Measurements from ENCODE around the gene FCRL1. TPM values are rescaled to one million over a fixed set of nuclear protein-coding genes. Genes with fewer than 3 reads are reported as not detected.

FCRL1 gene
- total and polyA plus RNA-seq, 2 of the 13 experiments (the other 11 are each of a cell fraction or from before 2014, with no cell fraction given) = not detected

DNA sequence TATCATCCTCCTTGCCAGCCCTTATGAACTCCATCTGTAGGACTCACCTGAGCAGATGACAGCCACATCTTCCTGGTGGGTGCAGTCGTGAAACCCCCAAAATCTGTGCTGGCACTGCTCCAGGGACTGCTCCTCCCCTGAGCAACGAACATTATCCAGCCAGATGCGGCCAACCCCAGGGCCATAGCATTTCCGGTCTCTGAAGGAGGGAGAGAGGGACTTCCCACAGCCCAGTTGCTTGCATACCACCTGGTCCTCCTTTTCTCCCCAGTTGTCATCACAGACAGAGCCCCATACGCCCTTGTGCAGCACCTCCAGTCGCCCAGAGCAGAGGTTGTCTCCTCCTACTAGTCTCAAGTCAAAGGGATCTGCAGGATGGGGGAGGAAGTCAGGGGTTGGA, 13.2 kb upstream of the FCRL1 start (continued):
- TF ChIP-seq, protein P1, sequence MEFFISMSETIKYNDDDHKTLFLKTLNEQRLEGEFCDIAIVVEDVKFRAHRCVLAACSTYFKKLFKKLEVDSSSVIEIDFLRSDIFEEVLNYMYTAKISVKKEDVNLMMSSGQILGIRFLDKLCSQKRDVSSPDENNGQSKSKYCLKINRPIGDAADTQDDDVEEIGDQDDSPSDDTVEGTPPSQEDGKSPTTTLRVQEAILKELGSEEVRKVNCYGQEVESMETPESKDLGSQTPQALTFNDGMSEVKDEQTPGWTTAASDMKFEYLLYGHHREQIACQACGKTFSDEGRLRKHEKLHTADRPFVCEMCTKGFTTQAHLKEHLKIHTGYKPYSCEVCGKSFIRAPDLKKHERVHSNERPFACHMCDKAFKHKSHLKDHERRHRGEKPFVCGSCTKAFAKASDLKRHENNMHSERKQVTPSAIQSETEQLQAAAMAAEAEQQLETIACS (CRISPR knock-in tag; IDR thresholded peaks at IDR 0.05) = no peak
- TF ChIP-seq PITX1 (CRISPR knock-in tag; IDR thresholded peaks at IDR 0.05) = no peak

DNA sequence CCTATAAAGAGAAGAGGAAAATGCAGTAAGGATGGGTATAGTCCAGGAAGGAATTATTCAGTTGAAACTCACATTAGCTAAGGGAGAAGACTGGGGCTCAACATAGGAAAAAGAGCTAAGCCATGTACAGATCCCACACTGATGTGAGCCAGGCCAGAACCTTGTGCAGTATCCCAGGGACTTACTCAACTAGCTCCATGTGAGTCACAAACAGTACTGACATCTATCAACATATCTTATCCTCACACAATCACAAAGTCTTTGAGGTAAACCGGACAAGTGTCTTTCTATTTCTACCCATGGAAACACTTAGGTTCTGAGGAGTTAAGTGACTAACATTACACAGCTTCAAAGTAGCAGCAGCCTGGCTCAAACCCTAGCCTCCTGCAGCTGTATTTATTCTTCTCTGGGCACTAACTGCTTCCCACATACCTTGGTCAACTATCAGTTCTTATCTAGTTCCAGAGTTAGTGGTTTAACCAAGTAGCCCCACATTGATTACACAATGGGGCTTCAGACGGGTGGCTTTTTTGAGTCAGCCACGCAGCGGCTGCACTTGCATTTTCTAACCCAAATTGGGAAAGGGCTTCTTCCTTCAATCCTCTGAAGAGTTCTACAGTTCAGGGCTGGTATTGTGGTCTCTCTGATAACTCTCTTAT, 12.2 kb upstream of the FCRL1 start:
- WGBS (ENCODE audit: low lambda C conversion rate) = 8% methylated on average over 4 of the region's 4 CpGs
- Histone ChIP-seq H3K4me1 (ENCODE audit: insufficient read depth, low read length) (no peaks in the 10 kb centered on the region), H4K20me1 (ENCODE audit: insufficient read depth, low read length) (no peaks in the 10 kb centered on the region), H3K9me3 (ENCODE audit: low read length) (no peaks in the 10 kb centered on the region), H3K4me3 (replicated peaks in 1 of 3; ENCODE audit: insufficient read depth in 1 of 3, low read depth in 2 of 3, low read length in 3 of 3) (no peak overlapping the region), H3K27ac (ENCODE audit: extremely low read length, insufficient read depth, low read length) (no peak overlapping the region), H3K9ac (ENCODE audit: insufficient read depth, low read depth, low read length) (no peak overlapping the region), H3K4me2 (ENCODE audit: low read depth, low read length) (no peak overlapping the region), H3K36me3 (replicated peaks in 1 of 2; ENCODE audit: control insufficient read depth in 1 of 2, insufficient read depth in 2 of 2, low read length in 2 of 2) (no peaks in the 10 kb centered on the region), H3K27me3 (ENCODE audit: control insufficient read depth in 1 of 2, insufficient read depth in 2 of 2, low read length in 2 of 2) (no peaks in the 10 kb centered on the region), H2AFZ (ENCODE audit: low read length) (no peak overlapping the region), H3K79me2 (ENCODE audit: insufficient read depth, low read length) (no peaks in the 10 kb centered on the region)
- FAIRE-seq (no peak), DNase-seq (ENCODE audit: low spot score) (no peak), ATAC-seq (no peak)
- BruUV-seq (replicated peaks) = no TSS peak
- POLR2A ChIA-PET = no interaction called here
- CTCF ChIA-PET (ENCODE audit: low intra/inter-chr PET ratio, low total read pairs) = no interaction called here
- in situ Hi-C loops (cut with HindIII; ENCODE audit: extremely low pct_ligation_motif_present, low pct_unique_long_range_greater_than_20kb) (no loop called here), intact Hi-C loops (cut with micrococcal nuclease; ENCODE audit: unreplicated experiment) (no loop called here)
- TF ChIP-seq ZNF644 (CRISPR knock-in tag; IDR thresholded peaks at IDR 0.05; ENCODE audit: low read depth) (no peak), ZNF747 (CRISPR knock-in tag; IDR thresholded peaks at IDR 0.05; ENCODE audit: borderline replicate concordance) (no peak), ZNF605 (CRISPR knock-in tag; IDR thresholded peaks at IDR 0.05) (no peak), PAWR (CRISPR knock-in tag; IDR thresholded peaks at IDR 0.05; ENCODE audit: borderline replicate concordance) (no peak), ZNF674 (CRISPR knock-in tag; IDR thresholded peaks at IDR 0.05; ENCODE audit: low read depth) (no peak), ZNF883 (CRISPR knock-in tag; IDR thresholded peaks at IDR 0.05; ENCODE audit: not compliant biosample characterization) (no peak), ZSCAN22 (CRISPR knock-in tag; IDR thresholded peaks at IDR 0.05) (no peak), JARID2 (CRISPR knock-in tag; IDR thresholded peaks at IDR 0.05; ENCODE audit: insufficient replicate concordance) (no peak), ZNF670 (CRISPR knock-in tag; IDR thresholded peaks at IDR 0.05; ENCODE audit: borderline replicate concordance) (no peak), MAFF (IDR thresholded peaks at IDR 0.05; ENCODE audit: low read depth, low read length) (no peak), TCF7 (IDR thresholded peaks at IDR 0.05; ENCODE audit: low read depth) (no peak)
- TF ChIP-seq, protein P2, sequence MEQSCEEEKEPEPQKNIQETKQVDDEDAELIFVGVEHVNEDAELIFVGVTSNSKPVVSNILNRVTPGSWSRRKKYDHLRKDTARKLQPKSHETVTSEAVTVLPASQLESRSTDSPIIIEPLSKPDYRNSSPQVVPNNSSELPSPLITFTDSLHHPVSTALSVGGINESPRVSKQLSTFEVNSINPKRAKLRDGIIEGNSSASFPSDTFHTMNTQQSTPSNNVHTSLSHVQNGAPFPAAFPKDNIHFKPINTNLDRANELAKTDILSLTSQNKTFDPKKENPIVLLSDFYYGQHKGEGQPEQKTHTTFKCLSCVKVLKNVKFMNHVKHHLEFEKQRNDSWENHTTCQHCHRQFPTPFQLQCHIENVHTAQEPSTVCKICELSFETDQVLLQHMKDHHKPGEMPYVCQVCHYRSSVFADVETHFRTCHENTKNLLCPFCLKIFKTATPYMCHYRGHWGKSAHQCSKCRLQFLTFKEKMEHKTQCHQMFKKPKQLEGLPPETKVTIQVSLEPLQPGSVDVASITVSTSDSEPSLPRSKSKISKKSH (CRISPR knock-in tag; IDR thresholded peaks at IDR 0.05; ENCODE audit: borderline replicate concordance) = no peak
- TF ChIP-seq, protein P3, sequence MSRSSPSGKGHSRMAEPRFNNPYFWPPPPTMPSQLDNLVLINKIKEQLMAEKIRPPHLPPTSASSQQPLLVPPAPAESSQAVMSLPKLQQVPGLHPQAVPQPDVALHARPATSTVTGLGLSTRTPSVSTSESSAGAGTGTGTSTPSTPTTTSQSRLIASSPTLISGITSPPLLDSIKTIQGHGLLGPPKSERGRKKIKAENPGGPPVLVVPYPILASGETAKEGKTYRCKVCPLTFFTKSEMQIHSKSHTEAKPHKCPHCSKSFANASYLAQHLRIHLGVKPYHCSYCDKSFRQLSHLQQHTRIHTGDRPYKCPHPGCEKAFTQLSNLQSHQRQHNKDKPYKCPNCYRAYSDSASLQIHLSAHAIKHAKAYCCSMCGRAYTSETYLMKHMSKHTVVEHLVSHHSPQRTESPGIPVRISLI (CRISPR knock-in tag; IDR thresholded peaks at IDR 0.05; ENCODE audit: borderline replicate concordance) = no peak
- TF ChIP-seq, protein P4, sequence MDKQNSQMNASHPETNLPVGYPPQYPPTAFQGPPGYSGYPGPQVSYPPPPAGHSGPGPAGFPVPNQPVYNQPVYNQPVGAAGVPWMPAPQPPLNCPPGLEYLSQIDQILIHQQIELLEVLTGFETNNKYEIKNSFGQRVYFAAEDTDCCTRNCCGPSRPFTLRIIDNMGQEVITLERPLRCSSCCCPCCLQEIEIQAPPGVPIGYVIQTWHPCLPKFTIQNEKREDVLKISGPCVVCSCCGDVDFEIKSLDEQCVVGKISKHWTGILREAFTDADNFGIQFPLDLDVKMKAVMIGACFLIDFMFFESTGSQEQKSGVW (CRISPR knock-in tag; IDR thresholded peaks at IDR 0.05; ENCODE audit: borderline replicate concordance) = no peak
- TF ChIP-seq, protein P5, sequence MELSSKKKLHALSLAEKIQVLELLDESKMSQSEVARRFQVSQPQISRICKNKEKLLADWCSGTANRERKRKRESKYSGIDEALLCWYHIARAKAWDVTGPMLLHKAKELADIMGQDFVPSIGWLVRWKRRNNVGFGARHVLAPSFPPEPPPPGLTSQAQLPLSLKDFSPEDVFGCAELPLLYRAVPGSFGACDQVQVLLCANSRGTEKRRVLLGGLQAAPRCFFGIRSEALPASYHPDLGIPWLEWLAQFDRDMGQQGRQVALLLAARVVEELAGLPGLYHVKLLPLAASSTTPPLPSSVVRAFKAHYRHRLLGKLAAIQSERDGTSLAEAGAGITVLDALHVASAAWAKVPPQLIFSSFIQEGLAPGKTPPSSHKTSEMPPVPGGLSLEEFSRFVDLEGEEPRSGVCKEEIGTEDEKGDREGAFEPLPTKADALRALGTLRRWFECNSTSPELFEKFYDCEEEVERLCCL (CRISPR knock-in tag; IDR thresholded peaks at IDR 0.05; ENCODE audit: borderline replicate concordance) = no peak

All from HepG2 (cell line).